SK-N-MC (cell line): ENCODE data around the gene PPTC7.
A peak's percentile ranks its signal among the peaks of the same experiment; 100 is the strongest.

Source experiments
- DNase-seq: peaks from one replicate; pipeline ENCODE4 v3.0.0-alpha.2; 2011; ENCODE audit warnings: low read depth, low spot score
- H3K27ac ChIP-seq: fragments of 200-600 bp; sonication (generic); 2 replicates; pipeline ENCODE4 v1.5.1; 2016; ENCODE audit warnings: mixed run types
- H3K36me3 ChIP-seq: fragments of 200-600 bp; sonication (generic); 2 replicates; pipeline ENCODE4 v1.6.1; 2017; ENCODE audit warnings: antibody characterized with exemption, low read length, mixed read lengths; ENCODE audit not compliant: insufficient read depth
- H3K4me3 ChIP-seq: fragments of 200-600 bp; sonication (generic); 2 replicates; pipeline ENCODE4 v1.5.1; 2016
- H3K9ac ChIP-seq: fragments of 200-600 bp; sonication (generic); 2 replicates; pipeline ENCODE4 v1.8.0; 2017; ENCODE audit warnings: mixed run types, mixed read lengths; ENCODE audit not compliant: insufficient read length
- H3K9me3 ChIP-seq: fragments of 200-600 bp; sonication (generic); 2 replicates; pipeline ENCODE4 v1.6.1; 2017; ENCODE audit warnings: low read depth, mild to moderate bottlenecking, antibody characterized with exemption, low read length, moderate library complexity, mixed read lengths
- EZH2 ChIP-seq: fragments of 200-600 bp; sonication (generic); IDR thresholded peaks from one replicate; pipeline ENCODE4 v1.6.1; 2017; ENCODE audit warnings: antibody characterized with exemption
- FOXP2 ChIP-seq: optimal IDR thresholded peaks from 2 replicates; pipeline ENCODE3; 2011; ENCODE audit warnings: mild to moderate bottlenecking, moderate library complexity; ENCODE audit not compliant: insufficient read depth; ENCODE audit errors: extremely low read length, control extremely low read depth
- POLR2AphosphoS5 ChIP-seq: IDR thresholded peaks from 2 replicates; pipeline ENCODE4 v1.6.1; 2012; ENCODE audit warnings: mild to moderate bottlenecking, low read depth, low read length, borderline replicate concordance

Gene PPTC7

GRCh38 chr12:110557300-110557699 lies 25.8 kb downstream of the PPTC7 start:
- Histone ChIP-seq H3K36me3 (0 out of 2 replicates have a peak, but pooled peaks cover 2% of the 10 kb centered on the region), H3K9me3 (no peaks in the 10 kb centered on the region), H3K4me3 (no peak overlapping the region), H3K9ac (no peak overlapping the region), H3K27ac (no peak overlapping the region)
- TF ChIP-seq EZH2 (no peak), FOXP2 (no peak), POLR2AphosphoS5 (no peak)
- DNase-seq = no peak

DNA sequence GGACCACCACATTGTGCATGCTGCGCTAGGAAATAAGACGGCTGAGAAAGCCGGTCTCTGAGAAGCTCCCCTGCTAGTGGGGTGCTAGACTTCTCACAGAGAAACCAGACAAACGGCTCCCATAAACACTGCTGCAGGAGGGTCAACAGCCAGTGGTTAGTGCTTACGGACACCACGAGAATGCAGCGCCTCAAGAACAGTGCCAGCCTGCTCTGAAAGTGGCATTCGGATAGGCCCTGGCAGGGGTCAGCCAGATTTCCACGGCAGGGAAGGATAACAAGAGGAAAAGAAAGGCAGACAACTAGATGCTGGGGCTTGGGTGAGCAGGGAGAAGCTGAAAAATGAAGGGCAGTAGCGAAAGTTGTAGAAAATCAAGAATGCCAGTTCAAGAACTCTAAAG lies 26.4 kb downstream of the PPTC7 start:
- H3K9ac ChIP-seq = no peak overlapping the region
- H3K36me3 ChIP-seq = 0 out of 2 replicates have a peak, but pooled peaks cover 2% of the 10 kb centered on the region
- no peak for TF ChIP-seq EZH2
- no peak for TF ChIP-seq FOXP2
- TF ChIP-seq POLR2AphosphoS5 = no peak
- no peak for DNase-seq
- H3K27ac ChIP-seq = peak overlapping the region; percentile 91; the same call in 1 of the 2 replicates
- no peaks in the 10 kb centered on the region for H3K9me3 ChIP-seq
- no peak overlapping the region for H3K4me3 ChIP-seq

DNA sequence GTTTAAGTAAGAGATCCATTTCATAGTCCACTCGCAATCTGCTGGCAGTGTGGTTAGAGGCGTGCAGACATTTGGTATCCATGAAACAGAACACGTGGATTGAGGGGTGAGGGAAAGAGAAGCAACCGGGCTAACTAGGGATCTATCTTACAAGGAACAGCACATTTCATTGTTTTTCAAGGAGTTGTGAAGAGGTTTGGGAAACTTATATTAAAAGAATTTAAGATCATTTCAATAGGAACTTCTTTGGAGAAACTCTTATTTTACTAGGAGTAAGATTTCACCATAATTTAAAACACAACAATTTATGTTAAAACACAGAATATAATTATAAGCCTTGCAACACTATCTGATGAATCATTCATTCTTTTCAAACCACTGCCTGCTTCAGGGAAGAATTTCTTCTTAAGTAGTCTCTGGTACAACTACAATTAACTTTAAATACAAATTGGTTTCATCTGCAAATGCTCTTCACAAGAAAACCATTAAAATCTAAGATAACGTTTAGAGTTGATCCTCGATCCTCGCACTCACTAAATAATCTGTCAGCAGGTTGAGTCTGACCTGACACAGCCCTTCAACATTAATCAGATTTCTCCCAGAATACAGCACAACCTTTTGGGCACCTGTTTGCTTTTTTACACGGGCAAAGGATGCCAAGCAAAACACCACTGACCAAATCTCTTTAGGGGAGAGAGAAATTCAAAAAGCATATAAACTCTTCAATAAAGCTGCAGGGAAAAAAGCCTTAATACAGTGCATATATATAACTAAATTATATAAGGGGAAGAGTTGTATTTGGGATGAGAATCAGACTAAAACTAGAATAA lies 27.3 kb downstream of the PPTC7 start:
- TF ChIP-seq FOXP2 = no peak
- no peak for TF ChIP-seq EZH2
- no peak for TF ChIP-seq POLR2AphosphoS5
- Histone ChIP-seq H3K9ac (peak overlapping the region; percentile 65), H3K4me3 (peak overlapping the region; percentile 71), H3K36me3 (0 out of 2 replicates have a peak, but pooled peaks cover 2% of the 10 kb centered on the region), H3K27ac (peak overlapping the region; percentile 91), H3K9me3 (no peaks in the 10 kb centered on the region)
- DNase-seq = peak; percentile 57

DNA sequence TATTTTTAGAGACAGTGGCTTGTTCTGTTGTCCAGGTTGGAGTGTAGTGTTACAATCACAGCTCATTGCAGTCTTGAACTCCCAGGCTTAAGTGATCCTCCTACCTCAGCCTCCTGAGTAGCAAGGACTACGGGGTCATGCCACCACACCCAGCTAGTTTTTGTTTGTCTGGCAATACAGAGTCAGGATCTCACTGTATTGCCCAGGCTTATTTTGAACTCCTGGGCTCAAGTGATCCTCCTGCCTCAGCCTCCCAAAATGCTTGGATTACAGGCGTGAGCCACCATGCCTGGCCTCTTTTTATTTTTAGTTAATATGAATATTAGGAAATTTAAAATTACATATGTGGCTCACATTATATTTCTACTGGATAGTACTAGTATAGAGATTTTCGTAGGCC lies 28.9 kb downstream of the PPTC7 start:
- no peak for DNase-seq
- Histone ChIP-seq H3K9ac (no peak overlapping the region), H3K36me3 (peaks cover 2% of the 10 kb centered on the region; the same call in 1 of the 2 replicates), H3K4me3 (no peak overlapping the region), H3K9me3 (no peaks in the 10 kb centered on the region), H3K27ac (no peak overlapping the region)
- TF ChIP-seq FOXP2 = no peak
- TF ChIP-seq POLR2AphosphoS5 = no peak
- TF ChIP-seq EZH2 = no peak

- no peaks in the 10 kb centered on the region; the same call in 1 of the 2 replicates for H3K36me3 ChIP-seq
- H3K9ac ChIP-seq = no peak overlapping the region
- H3K4me3 ChIP-seq = no peak overlapping the region
- no peak overlapping the region for H3K27ac ChIP-seq
- no peak for DNase-seq
- H3K9me3 ChIP-seq = no peaks in the 10 kb centered on the region
- TF ChIP-seq FOXP2 (no peak), EZH2 (no peak), POLR2AphosphoS5 (no peak)
Measured at GRCh38 chr12:110550981-110551380, 32.1 kb downstream of the PPTC7 start.

DNA sequence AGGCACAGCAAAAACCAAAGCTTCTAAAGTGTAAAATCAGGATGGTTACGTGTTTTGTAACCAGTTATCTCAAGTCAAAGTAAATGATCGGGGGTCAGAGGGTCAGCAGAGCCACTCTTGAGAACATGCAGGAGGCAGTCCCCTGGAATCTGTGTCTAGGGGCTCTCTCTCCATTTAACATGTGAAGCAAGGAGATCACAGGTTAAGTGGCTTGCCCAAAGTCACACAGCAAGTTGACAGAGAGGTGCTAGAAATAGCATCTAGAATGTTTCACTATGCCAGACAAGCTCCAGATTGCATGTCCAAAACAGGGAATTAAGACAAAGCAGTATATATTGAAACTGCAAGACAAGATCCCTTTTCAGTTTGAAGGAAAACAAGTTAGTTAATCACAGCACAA lies 33.4 kb downstream of the PPTC7 start:
- H3K9ac ChIP-seq = no peak overlapping the region
- TF ChIP-seq EZH2 = no peak
- TF ChIP-seq POLR2AphosphoS5 = no peak
- no peak for TF ChIP-seq FOXP2
- no peaks in the 10 kb centered on the region; the same call in 1 of the 2 replicates for H3K36me3 ChIP-seq
- no peaks in the 10 kb centered on the region for H3K9me3 ChIP-seq
- no peak for DNase-seq
- no peak overlapping the region for H3K4me3 ChIP-seq
- no peak overlapping the region for H3K27ac ChIP-seq

DNA sequence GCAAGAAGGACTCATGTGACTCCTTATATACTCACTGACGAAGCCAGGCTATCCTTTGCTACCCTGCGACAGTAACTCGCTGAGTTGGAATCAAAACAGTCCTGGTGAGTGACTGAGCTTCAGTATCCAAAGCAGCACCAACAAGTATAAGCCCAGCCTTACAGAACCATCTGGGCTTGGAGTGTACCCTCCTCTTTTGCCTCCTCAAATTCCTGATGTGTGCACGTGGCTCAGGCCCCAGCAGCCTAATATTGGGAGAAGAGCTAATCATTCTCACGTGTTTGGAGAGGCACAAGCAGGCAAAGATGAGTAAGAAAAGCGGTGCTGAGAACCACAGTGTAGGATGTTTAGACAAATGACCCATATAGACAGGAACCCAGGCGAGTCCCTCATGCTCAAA lies 34.4 kb downstream of the PPTC7 start:
- no peak for DNase-seq
- Histone ChIP-seq H3K27ac (no peak overlapping the region), H3K4me3 (no peak overlapping the region), H3K36me3 (no peaks in the 10 kb centered on the region; the same call in 1 of the 2 replicates), H3K9me3 (no peaks in the 10 kb centered on the region), H3K9ac (no peak overlapping the region)
- no peak for TF ChIP-seq EZH2
- TF ChIP-seq FOXP2 = no peak
- no peak for TF ChIP-seq POLR2AphosphoS5

DNA sequence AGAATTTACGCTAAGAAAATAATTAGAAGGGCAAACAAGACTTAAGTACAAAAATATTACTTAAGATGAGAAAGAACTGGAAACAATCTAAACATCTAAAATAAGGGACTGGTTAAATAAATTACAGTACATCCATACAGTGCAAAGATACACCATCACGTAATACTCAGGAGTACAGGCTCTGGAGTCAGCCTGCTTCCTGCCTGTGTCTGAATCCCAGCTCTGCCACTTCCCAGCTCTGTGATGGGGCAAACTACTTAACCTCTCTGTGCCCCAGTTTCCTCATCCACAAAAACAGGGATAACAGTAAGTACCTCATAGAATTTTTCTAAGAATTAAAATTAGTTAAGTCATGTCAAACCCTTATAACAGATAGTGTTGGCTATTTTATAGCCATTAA lies 36.0 kb downstream of the PPTC7 start:
- DNase-seq = no peak
- Histone ChIP-seq H3K9me3 (no peaks in the 10 kb centered on the region), H3K27ac (no peak overlapping the region), H3K36me3 (peaks cover 2% of the 10 kb centered on the region), H3K4me3 (no peak overlapping the region), H3K9ac (no peak overlapping the region)
- TF ChIP-seq POLR2AphosphoS5 = no peak

GRCh38 chr12:110546339-110546738 lies 36.8 kb downstream of the PPTC7 start:
- Histone ChIP-seq H3K4me3 (no peak overlapping the region), H3K27ac (no peak overlapping the region), H3K36me3 (peaks cover 5% of the 10 kb centered on the region), H3K9me3 (no peaks in the 10 kb centered on the region), H3K9ac (no peak overlapping the region)
- DNase-seq = no peak
- no peak for TF ChIP-seq POLR2AphosphoS5
- TF ChIP-seq EZH2 = no peak
- no peak for TF ChIP-seq FOXP2
